DOHH2 (cell line): ENCODE data around the gene GPATCH8.

Experiments used
- EZH2phosphoT487 ChIP-seq: fragments of 200-600 bp; sonication (generic); IDR thresholded peaks from 2 replicates; pipeline ENCODE4 v1.6.1; 2017; ENCODE audit warnings: borderline replicate concordance, mild to moderate bottlenecking, antibody characterized with exemption, low read length, moderate library complexity, mixed read lengths
- TF ChIP-seq, protein P1 (sequence below): fragments of 200-600 bp; sonication (generic); IDR thresholded peaks from one replicate; pipeline ENCODE4 v1.5.1; 2014; ENCODE audit warnings: antibody characterized with exemption, mild to moderate bottlenecking, low read depth, low read length; ENCODE audit not compliant: poor library complexity, severe bottlenecking

GRCh38 chr17:44383861-44384260 is 119.3 kb downstream of the GPATCH8 start:
- TF ChIP-seq, protein P1, sequence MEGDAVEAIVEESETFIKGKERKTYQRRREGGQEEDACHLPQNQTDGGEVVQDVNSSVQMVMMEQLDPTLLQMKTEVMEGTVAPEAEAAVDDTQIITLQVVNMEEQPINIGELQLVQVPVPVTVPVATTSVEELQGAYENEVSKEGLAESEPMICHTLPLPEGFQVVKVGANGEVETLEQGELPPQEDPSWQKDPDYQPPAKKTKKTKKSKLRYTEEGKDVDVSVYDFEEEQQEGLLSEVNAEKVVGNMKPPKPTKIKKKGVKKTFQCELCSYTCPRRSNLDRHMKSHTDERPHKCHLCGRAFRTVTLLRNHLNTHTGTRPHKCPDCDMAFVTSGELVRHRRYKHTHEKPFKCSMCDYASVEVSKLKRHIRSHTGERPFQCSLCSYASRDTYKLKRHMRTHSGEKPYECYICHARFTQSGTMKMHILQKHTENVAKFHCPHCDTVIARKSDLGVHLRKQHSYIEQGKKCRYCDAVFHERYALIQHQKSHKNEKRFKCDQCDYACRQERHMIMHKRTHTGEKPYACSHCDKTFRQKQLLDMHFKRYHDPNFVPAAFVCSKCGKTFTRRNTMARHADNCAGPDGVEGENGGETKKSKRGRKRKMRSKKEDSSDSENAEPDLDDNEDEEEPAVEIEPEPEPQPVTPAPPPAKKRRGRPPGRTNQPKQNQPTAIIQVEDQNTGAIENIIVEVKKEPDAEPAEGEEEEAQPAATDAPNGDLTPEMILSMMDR, result no peak
- no peak for TF ChIP-seq EZH2phosphoT487
